GM12878 (cell line): ENCODE data around the gene UBXN6.

Experiments
- CHD1 ChIP-seq: IDR thresholded peaks from 2 replicates; pipeline ENCODE4 v1.6.1; 2012; ENCODE audit warnings: low read depth, low read length, improper control_type of control experiment
- JUND ChIP-seq: IDR thresholded peaks from 2 replicates; pipeline ENCODE4 v1.6.1; 2012; ENCODE audit warnings: low read depth, mild to moderate bottlenecking, low read length, improper control_type of control experiment, moderate library complexity
- MXI1 ChIP-seq: fragments of 150-350 bp; IDR thresholded peaks from 2 replicates; pipeline ENCODE4 v1.6.1; 2011; ENCODE audit warnings: low read depth, mild to moderate bottlenecking, inconsistent platforms, low read length, improper control_type of control experiment
- MYC ChIP-seq: IDR thresholded peaks from 2 replicates; pipeline ENCODE4 v1.6.1; 2011; ENCODE audit warnings: mild to moderate bottlenecking, low read length, moderate library complexity, inconsistent platforms; ENCODE audit not compliant: insufficient read depth, insufficient replicate concordance, insufficient read length, severe bottlenecking
- RAD51 ChIP-seq: fragments of 450-650 bp; IDR thresholded peaks from 2 replicates; pipeline ENCODE4 v1.6.1; 2016; ENCODE audit warnings: moderate library complexity, mild to moderate bottlenecking, inconsistent platforms
- RCOR1 ChIP-seq: conservative IDR thresholded peaks from 2 replicates; pipeline ENCODE4 v1.6.1; 2012; ENCODE audit warnings: low read depth, low read length, improper control_type of control experiment
- TCF7 ChIP-seq: IDR thresholded peaks from 2 replicates; pipeline ENCODE4 v1.6.1; 2014; ENCODE audit warnings: antibody characterized with exemption, borderline replicate concordance
- TF ChIP-seq, protein P1 (sequence below), 3 experiments: IDR thresholded peaks in 2 of 3; conservative IDR thresholded peaks in 1 of 3; 2 replicates each; pipeline ENCODE4 v1.5.1; 2011; ENCODE audit warnings: low read depth in 3 of 3, low read length in 3 of 3, mild to moderate bottlenecking in 3 of 3, control low read depth in 2 of 3, moderate library complexity in 2 of 3, inconsistent platforms in 1 of 3, mixed read lengths in 1 of 3; ENCODE audit not compliant: control insufficient read depth in 2 of 3, insufficient read depth in 1 of 3; ENCODE audit errors: extremely low read depth in 1 of 3
- TF ChIP-seq, protein P2 (sequence below): IDR thresholded peaks from 2 replicates; pipeline ENCODE4 v1.6.1; 2012; ENCODE audit warnings: low read depth, low read length, improper control_type of control experiment
- TF ChIP-seq, protein P3 (sequence below): IDR thresholded peaks from 2 replicates; pipeline ENCODE4 v1.6.1; 2012; ENCODE audit warnings: low read depth, low read length, improper control_type of control experiment

- no peak for TF ChIP-seq CHD1
- TF ChIP-seq, protein P1, sequence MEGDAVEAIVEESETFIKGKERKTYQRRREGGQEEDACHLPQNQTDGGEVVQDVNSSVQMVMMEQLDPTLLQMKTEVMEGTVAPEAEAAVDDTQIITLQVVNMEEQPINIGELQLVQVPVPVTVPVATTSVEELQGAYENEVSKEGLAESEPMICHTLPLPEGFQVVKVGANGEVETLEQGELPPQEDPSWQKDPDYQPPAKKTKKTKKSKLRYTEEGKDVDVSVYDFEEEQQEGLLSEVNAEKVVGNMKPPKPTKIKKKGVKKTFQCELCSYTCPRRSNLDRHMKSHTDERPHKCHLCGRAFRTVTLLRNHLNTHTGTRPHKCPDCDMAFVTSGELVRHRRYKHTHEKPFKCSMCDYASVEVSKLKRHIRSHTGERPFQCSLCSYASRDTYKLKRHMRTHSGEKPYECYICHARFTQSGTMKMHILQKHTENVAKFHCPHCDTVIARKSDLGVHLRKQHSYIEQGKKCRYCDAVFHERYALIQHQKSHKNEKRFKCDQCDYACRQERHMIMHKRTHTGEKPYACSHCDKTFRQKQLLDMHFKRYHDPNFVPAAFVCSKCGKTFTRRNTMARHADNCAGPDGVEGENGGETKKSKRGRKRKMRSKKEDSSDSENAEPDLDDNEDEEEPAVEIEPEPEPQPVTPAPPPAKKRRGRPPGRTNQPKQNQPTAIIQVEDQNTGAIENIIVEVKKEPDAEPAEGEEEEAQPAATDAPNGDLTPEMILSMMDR (IDR thresholded peaks at IDR 0.05 in 2 of 3, conservative IDR thresholded peaks at IDR 0.05 in 1 of 3; ENCODE audit: control insufficient read depth in 2 of 3, extremely low read depth in 1 of 3, insufficient read depth in 1 of 3, low read depth in 3 of 3, low read length in 3 of 3) = no peak
- no peak for TF ChIP-seq RAD51
- TF ChIP-seq MXI1 = no peak
- TF ChIP-seq, protein P2, sequence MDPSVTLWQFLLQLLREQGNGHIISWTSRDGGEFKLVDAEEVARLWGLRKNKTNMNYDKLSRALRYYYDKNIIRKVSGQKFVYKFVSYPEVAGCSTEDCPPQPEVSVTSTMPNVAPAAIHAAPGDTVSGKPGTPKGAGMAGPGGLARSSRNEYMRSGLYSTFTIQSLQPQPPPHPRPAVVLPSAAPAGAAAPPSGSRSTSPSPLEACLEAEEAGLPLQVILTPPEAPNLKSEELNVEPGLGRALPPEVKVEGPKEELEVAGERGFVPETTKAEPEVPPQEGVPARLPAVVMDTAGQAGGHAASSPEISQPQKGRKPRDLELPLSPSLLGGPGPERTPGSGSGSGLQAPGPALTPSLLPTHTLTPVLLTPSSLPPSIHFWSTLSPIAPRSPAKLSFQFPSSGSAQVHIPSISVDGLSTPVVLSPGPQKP = no peak
- TF ChIP-seq JUND = no peak
- no peak for TF ChIP-seq RCOR1
- TF ChIP-seq MYC = no peak
- TF ChIP-seq, protein P3, sequence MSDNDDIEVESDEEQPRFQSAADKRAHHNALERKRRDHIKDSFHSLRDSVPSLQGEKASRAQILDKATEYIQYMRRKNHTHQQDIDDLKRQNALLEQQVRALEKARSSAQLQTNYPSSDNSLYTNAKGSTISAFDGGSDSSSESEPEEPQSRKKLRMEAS = no peak
- no peak for TF ChIP-seq TCF7
Observed at GRCh38 chr19:4472174-4472974, 14.8 kb upstream of the UBXN6 start, which contains the start of gene HDGFL2.
